ENCODE measurements around the gene PAXIP1.
"Not testable (repeated sequence)": the region's sequence is repeated elsewhere in the genome, so short reads cannot be mapped to it uniquely, and the experiment has no call there.

PAXIP1 gene

GRCh38 chr7:154943906-154944305 lies 59.0 kb downstream of the PAXIP1 start:
- DNase-seq (ENCODE audit: low spot score): no peak

GRCh38 chr7:154942691-154943090 lies 60.2 kb downstream of the PAXIP1 start:
- no peak for DNase-seq (ENCODE audit: low spot score)

- no peak for DNase-seq (ENCODE audit: low spot score)
These were observed 65.1 kb downstream of the PAXIP1 start for GRCh38 chr7:154937837-154938236.

- not testable (repeated sequence) for DNase-seq (ENCODE audit: low spot score)
These were observed 68.5 kb downstream of the PAXIP1 start for GRCh38 chr7:154934353-154934952.

- no peak for DNase-seq (ENCODE audit: low spot score)
These were observed 71.0 kb downstream of the PAXIP1 start for GRCh38 chr7:154931906-154932305.

- no peak for DNase-seq (ENCODE audit: low spot score)
These were observed 73.8 kb downstream of the PAXIP1 start for GRCh38 chr7:154929006-154929726.

GRCh38 chr7:154928136-154929005 lies 74.6 kb downstream of the PAXIP1 start:
- DNase-seq (ENCODE audit: low spot score): peak; percentile 95

GRCh38 chr7:154927624-154928125 lies 75.2 kb downstream of the PAXIP1 start:
- peak; percentile 95 for DNase-seq (ENCODE audit: low spot score)

- not testable (repeated sequence) for DNase-seq (ENCODE audit: low spot score)
These were observed 80.5 kb downstream of the PAXIP1 start for GRCh38 chr7:154922472-154922871.

- no peak for DNase-seq (ENCODE audit: low spot score)
These were observed 83.3 kb downstream of the PAXIP1 start for GRCh38 chr7:154919344-154920225.

GRCh38 chr7:154918741-154919140 lies 84.2 kb downstream of the PAXIP1 start:
- no peak for DNase-seq (ENCODE audit: low spot score)

GRCh38 chr7:154918266-154918665 lies 84.7 kb downstream of the PAXIP1 start:
- DNase-seq (ENCODE audit: low spot score): no peak

- no peak for DNase-seq (ENCODE audit: low spot score)
These were observed 85.1 kb downstream of the PAXIP1 start for GRCh38 chr7:154917808-154918160.

- no peak for DNase-seq (ENCODE audit: low spot score)
These were observed 85.8 kb downstream of the PAXIP1 start for GRCh38 chr7:154916856-154917807.

GRCh38 chr7:154916381-154916780 lies 86.5 kb downstream of the PAXIP1 start:
- no peak for DNase-seq (ENCODE audit: low spot score)

- DNase-seq (ENCODE audit: low spot score): no peak
These were observed 87.3 kb downstream of the PAXIP1 start for GRCh38 chr7:154915600-154915999.

GRCh38 chr7:154914996-154915380 lies 87.9 kb downstream of the PAXIP1 start:
- no peak for DNase-seq (ENCODE audit: low spot score)

- DNase-seq (ENCODE audit: low spot score): no peak
These were observed 88.5 kb downstream of the PAXIP1 start for GRCh38 chr7:154914308-154914995.

GRCh38 chr7:154913638-154914307 lies 89.2 kb downstream of the PAXIP1 start:
- peak; percentile 73 for DNase-seq (ENCODE audit: low spot score)
